HepG2 (cell line): ENCODE measurements around the gene MTA2. TPM values are rescaled to one million over a fixed set of nuclear protein-coding genes. Genes with fewer than 3 reads are reported as not detected.
A peak's percentile ranks its signal among the peaks of the same experiment; 100 is the strongest.

ENCODE experiments used
- ATAC-seq: fragments of 200-7000 bp; cut with Tn5 transposase; 3 replicates; pipeline ENCODE4 v1.9.1; 2020; ENCODE audit warnings: mild to moderate bottlenecking, moderate library complexity
- BruUV-seq: library from RNA; stranded (reverse); fragments of 400-500 nt; replicated peaks from 2 replicates; lab custom pipeline; 2021; lab: Mats Ljungman, UMichigan
- CTCF ChIA-PET: fragments of 300-600 bp; formaldehyde crosslinking; extraction: SDS; loops from one replicate; lab custom pipeline; 2021; ENCODE audit warnings: low total read pairs, inconsistent platforms, low intra/inter-chr PET ratio; lab: Yijun Ruan, JAX
- POLR2A ChIA-PET: fragments of 350-600 bp; sonication (Branson Sonifier 250); formaldehyde crosslinking; loops from one replicate; lab custom pipeline; 2020; ENCODE audit warnings: antibody characterized with exemption, inconsistent platforms; lab: Yijun Ruan, JAX
- DNase-seq: peaks from one replicate; pipeline ENCODE4 v3.0.0-alpha.2; 2015; ENCODE audit warnings: low spot score
- FAIRE-seq: peaks from 3 replicates; lab custom pipeline; 2011; peaks lifted over from hg19 to GRCh38; lab: Jason Lieb, UNC
- H2AFZ ChIP-seq: one replicate; pipeline ENCODE4 v1.6.1; 2011; ENCODE audit warnings: low read length, inconsistent platforms
- H3K27ac ChIP-seq: fragments of 300-600 bp; 3 replicates; pipeline ENCODE4 v1.8.0; 2011; ENCODE audit warnings: mixed run types, mild to moderate bottlenecking, mixed read lengths, low read length, inconsistent platforms; ENCODE audit not compliant: insufficient read depth; ENCODE audit errors: extremely low read length
- H3K27me3 ChIP-seq, 2 experiments: fragments of 200-600 bp in 1 of 2; 2 replicates in 1 of 2; 3 replicates in 1 of 2; pipeline versions ENCODE4 v1.6.0 to v1.8.0; 2011; ENCODE audit warnings: low read length in 2 of 2, mild to moderate bottlenecking in 2 of 2, moderate library complexity in 2 of 2, inconsistent platforms in 1 of 2; ENCODE audit not compliant: insufficient read depth in 2 of 2, control insufficient read depth in 1 of 2
- H3K36me3 ChIP-seq, 2 experiments: fragments of 200-600 bp in 1 of 2; replicated peaks in 1 of 2; 2 replicates in 1 of 2; 3 replicates in 1 of 2; pipeline versions ENCODE4 v1.5.1 to v1.8.0; 2011; ENCODE audit warnings: low read length in 2 of 2, inconsistent platforms in 1 of 2; ENCODE audit not compliant: insufficient read depth in 2 of 2, control insufficient read depth in 1 of 2
- H3K4me1 ChIP-seq: 2 replicates; pipeline ENCODE4 v1.5.1; 2012; ENCODE audit warnings: low read length, inconsistent platforms; ENCODE audit not compliant: insufficient read depth
- H3K4me2 ChIP-seq: 2 replicates; pipeline ENCODE4 v1.6.0; 2011; ENCODE audit warnings: low read depth, low read length, inconsistent platforms
- H3K4me3 ChIP-seq, 3 experiments: fragments of 200-600 bp in 1 of 3; sonication (generic), shearing (Covaris generic) in 1 of 3; replicated peaks in 1 of 3; 2 replicates each; pipeline ENCODE4 v1.5.1; 2011 to 2016; ENCODE audit warnings: low read length in 3 of 3, inconsistent platforms in 2 of 3, low read depth in 2 of 3, mild to moderate bottlenecking in 2 of 3, control low read depth in 1 of 3, mixed read lengths in 1 of 3; ENCODE audit not compliant: insufficient read depth in 1 of 3
- H3K79me2 ChIP-seq: one replicate; pipeline ENCODE4 v1.6.1; 2011; ENCODE audit warnings: low read length, inconsistent platforms; ENCODE audit not compliant: insufficient read depth
- H3K9ac ChIP-seq: 2 replicates; pipeline ENCODE4 v1.6.0; 2011; ENCODE audit warnings: mild to moderate bottlenecking, low read depth, low read length, inconsistent platforms; ENCODE audit not compliant: insufficient read depth
- H3K9me3 ChIP-seq: 2 replicates; pipeline ENCODE4 v1.5.1; 2012; ENCODE audit warnings: mild to moderate bottlenecking, low read length
- H4K20me1 ChIP-seq: 2 replicates; pipeline ENCODE4 v1.6.0; 2011; ENCODE audit warnings: inconsistent platforms, mild to moderate bottlenecking, low read length, moderate library complexity; ENCODE audit not compliant: insufficient read depth
- AGO2 ChIP-seq: fragments of 200-400 bp; formaldehyde crosslinking; optimal IDR thresholded peaks from 2 replicates; pipeline ENCODE3; 2017; ENCODE audit warnings: mild to moderate bottlenecking, low read depth, low read length, moderate library complexity
- CBX5 ChIP-seq: sonication (generic); formaldehyde crosslinking; IDR thresholded peaks from 2 replicates; pipeline ENCODE4 v1.4.0; 2020; ENCODE audit warnings: missing genetic modification reagents, borderline replicate concordance
- MYNN ChIP-seq: sonication (generic); formaldehyde crosslinking; IDR thresholded peaks from 2 replicates; pipeline ENCODE4 v1.4.0; 2020; ENCODE audit warnings: mild to moderate bottlenecking, low read depth, missing genetic modification reagents
- NFE2L1 ChIP-seq: sonication (generic); formaldehyde crosslinking; IDR thresholded peaks from 2 replicates; pipeline ENCODE4 v1.4.0; 2020; ENCODE audit warnings: missing genetic modification reagents, mild to moderate bottlenecking, borderline replicate concordance
- NKX3-1 ChIP-seq: sonication (generic); formaldehyde crosslinking; IDR thresholded peaks from 2 replicates; pipeline ENCODE4 v1.5.0; 2020; ENCODE audit warnings: missing genetic modification reagents
- PRPF4 ChIP-seq: fragments of 200-400 bp; formaldehyde crosslinking; IDR thresholded peaks from 2 replicates; pipeline ENCODE4 v1.6.1; 2016; ENCODE audit warnings: low read length, low read depth; ENCODE audit not compliant: poor library complexity, severe bottlenecking
- SMAD3 ChIP-seq: sonication (generic); formaldehyde crosslinking; IDR thresholded peaks from 2 replicates; pipeline ENCODE4 v1.4.0; 2020; ENCODE audit warnings: missing genetic modification reagents
- SRF ChIP-seq: IDR thresholded peaks from 2 replicates; pipeline ENCODE4 v1.6.1; 2011; ENCODE audit warnings: mild to moderate bottlenecking, low read depth, low read length, moderate library complexity
- ZC3H13 ChIP-seq: sonication (generic); formaldehyde crosslinking; IDR thresholded peaks from 2 replicates; pipeline ENCODE4 v1.8.1; 2023; ENCODE audit warnings: mild to moderate bottlenecking, missing genetic modification reagents, moderate library complexity
- ZNF17 ChIP-seq: sonication (generic); formaldehyde crosslinking; IDR thresholded peaks from 2 replicates; pipeline ENCODE4 v1.5.0; 2020; ENCODE audit warnings: mild to moderate bottlenecking, missing genetic modification reagents
- ZNF253 ChIP-seq: sonication (generic); formaldehyde crosslinking; IDR thresholded peaks from 2 replicates; pipeline ENCODE4 v1.8.0; 2022; ENCODE audit warnings: mild to moderate bottlenecking, missing genetic modification reagents, borderline replicate concordance
- ZNF282 ChIP-seq: fragments of 450-650 bp; IDR thresholded peaks from 2 replicates; pipeline ENCODE4 v1.6.1; 2018; ENCODE audit not compliant: partially characterized antibody
- ZNF557 ChIP-seq: sonication (generic); formaldehyde crosslinking; IDR thresholded peaks from 2 replicates; pipeline ENCODE4 v1.4.0; 2020; ENCODE audit warnings: missing genetic modification reagents
- ZNF558 ChIP-seq: sonication (generic); formaldehyde crosslinking; IDR thresholded peaks from 2 replicates; pipeline ENCODE4 v1.9.0; 2022; ENCODE audit warnings: mild to moderate bottlenecking, missing genetic modification reagents, borderline replicate concordance
- ZNF788 ChIP-seq: sonication (generic); formaldehyde crosslinking; IDR thresholded peaks from 2 replicates; pipeline ENCODE4 v1.5.0; 2020; ENCODE audit warnings: mild to moderate bottlenecking, missing genetic modification reagents, borderline replicate concordance
- WGBS: methylation state at CpG from one replicate; pipeline ENCODE4 v1.1.6; 2017; ENCODE audit warnings: low lambda C conversion rate; 5-methylcytosine and 5-hydroxymethylcytosine counted together
- in situ Hi-C: cut with HindIII; loops from 2 replicates; pipeline ENCODE4 v1.10.0; 2017; ENCODE audit warnings: low pct_unique_long_range_greater_than_20kb; ENCODE audit not compliant: extremely low pct_ligation_motif_present
- intact Hi-C: fragments of 100-400 bp; cut with micrococcal nuclease; formaldehyde crosslinking; loops from one replicate; pipeline ENCODE4 v1.10.0; 2022; ENCODE audit not compliant: unreplicated experiment
- polyA plus RNA-seq, 8 experiments: library from polyadenylated mRNA; depleted of rRNA in 3 of 8; stranded (reverse) in 7 of 8; unstranded in 1 of 8; fragments of >200 nt; fragmentation: Illumina TruSeq in 4 of 8; extraction: Trizol in 4 of 8; gene quantifications; 2 replicates each; pipeline versions ENCODE4 v1.2.1 to v1.2.3, GENCODE V29; 2011 to 2016; ENCODE audit warnings: low read depth in 4 of 8, missing spikeins in 1 of 8, mixed read lengths in 1 of 8; ENCODE audit not compliant: insufficient read depth in 1 of 8
- total RNA-seq, 5 experiments: library from RNA; depleted of rRNA; stranded (reverse); fragments of >200 nt; fragmentation: Illumina TruSeq; extraction: Trizol; gene quantifications; 2 replicates each; pipeline ENCODE4 v1.2.3, GENCODE V29; 2016; ENCODE audit warnings: low read depth in 1 of 5
- TF ChIP-seq, protein P1 (sequence below): sonication (generic); formaldehyde crosslinking; IDR thresholded peaks from 2 replicates; pipeline ENCODE4 v1.4.0; 2020; ENCODE audit warnings: missing genetic modification reagents, borderline replicate concordance

MTA2 gene
- total and polyA plus RNA-seq, 2 of the 13 experiments (the other 11 are each of a cell fraction or from before 2014, with no cell fraction given), result 14.0 to 70.0 TPM

DNA sequence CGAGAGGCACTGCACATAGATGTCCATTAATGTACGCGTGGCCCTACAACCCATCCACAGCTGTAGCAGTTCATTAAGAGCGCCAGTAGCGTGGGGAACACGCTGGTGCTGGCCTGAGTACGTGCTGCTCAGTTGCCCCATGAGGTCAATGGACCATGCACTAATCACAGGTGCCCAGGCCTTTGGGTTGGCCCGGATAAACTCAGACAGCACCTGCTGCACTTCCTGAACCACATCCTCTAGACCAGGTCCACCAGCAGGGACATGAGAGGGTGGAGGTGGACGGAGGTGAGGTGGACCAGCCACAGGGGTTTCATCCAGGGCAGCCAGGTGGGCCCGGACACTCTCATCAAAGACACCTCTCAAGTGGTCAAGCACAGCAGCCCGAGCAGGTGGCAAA lies 47.8 kb upstream of the MTA2 start:
- 94% methylated on average over 4 of the region's 11 CpGs for WGBS

DNA sequence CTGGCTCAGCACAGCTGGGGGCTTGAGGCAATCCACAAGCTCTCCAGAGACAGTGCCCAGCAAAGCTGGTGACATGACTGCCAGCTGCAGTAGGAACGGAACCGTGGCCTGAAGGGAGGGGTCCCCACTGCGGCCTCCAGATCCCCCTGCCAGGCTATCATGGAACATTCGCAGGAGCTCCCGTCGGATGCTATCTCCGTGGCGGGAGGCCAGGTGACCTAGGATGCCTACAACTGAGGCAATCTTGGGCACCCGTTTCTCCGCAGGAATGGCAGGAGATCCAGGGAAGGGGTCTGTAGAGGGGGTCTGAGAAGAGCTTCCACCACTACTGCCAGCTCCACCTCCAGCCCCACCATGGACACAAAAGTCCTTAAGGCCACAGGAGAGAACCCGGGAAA lies 47.3 kb upstream of the MTA2 start:
- H3K9me3 ChIP-seq, result no peaks in the 10 kb centered on the region
- no peak overlapping the region for H3K9ac ChIP-seq
- peaks cover 43% of the 10 kb centered on the region for H3K4me1 ChIP-seq
- no peak overlapping the region for H3K27ac ChIP-seq
- peaks cover 4 to 20% of the 10 kb centered on the region in 2 experiments; a peak in 3 of 5 replicates for H3K36me3 ChIP-seq
- no peak for FAIRE-seq
- no peak for ATAC-seq
- no peak for DNase-seq
- H3K4me2 ChIP-seq, result no peak overlapping the region
- CTCF ChIA-PET, result no interaction called here
- 93% methylated on average over 8 of the region's 11 CpGs for WGBS
- no peak for TF ChIP-seq SRF
- TF ChIP-seq AGO2, result peak; percentile 3
- no peak for TF ChIP-seq ZNF17
- TF ChIP-seq, protein P1, sequence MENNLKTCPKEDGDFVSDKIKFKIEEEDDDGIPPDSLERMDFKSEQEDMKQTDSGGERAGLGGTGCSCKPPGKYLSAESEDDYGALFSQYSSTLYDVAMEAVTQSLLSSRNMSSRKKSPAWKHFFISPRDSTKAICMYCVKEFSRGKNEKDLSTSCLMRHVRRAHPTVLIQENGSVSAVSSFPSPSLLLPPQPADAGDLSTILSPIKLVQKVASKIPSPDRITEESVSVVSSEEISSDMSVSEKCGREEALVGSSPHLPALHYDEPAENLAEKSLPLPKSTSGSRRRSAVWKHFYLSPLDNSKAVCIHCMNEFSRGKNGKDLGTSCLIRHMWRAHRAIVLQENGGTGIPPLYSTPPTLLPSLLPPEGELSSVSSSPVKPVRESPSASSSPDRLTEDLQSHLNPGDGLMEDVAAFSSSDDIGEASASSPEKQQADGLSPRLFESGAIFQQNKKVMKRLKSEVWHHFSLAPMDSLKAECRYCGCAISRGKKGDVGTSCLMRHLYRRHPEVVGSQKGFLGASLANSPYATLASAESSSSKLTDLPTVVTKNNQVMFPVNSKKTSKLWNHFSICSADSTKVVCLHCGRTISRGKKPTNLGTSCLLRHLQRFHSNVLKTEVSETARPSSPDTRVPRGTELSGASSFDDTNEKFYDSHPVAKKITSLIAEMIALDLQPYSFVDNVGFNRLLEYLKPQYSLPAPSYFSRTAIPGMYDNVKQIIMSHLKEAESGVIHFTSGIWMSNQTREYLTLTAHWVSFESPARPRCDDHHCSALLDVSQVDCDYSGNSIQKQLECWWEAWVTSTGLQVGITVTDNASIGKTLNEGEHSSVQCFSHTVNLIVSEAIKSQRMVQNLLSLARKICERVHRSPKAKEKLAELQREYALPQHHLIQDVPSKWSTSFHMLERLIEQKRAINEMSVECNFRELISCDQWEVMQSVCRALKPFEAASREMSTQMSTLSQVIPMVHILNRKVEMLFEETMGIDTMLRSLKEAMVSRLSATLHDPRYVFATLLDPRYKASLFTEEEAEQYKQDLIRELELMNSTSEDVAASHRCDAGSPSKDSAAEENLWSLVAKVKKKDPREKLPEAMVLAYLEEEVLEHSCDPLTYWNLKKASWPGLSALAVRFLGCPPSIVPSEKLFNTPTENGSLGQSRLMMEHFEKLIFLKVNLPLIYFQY (CRISPR knock-in tag), result no peak
- no peak for TF ChIP-seq CBX5
- 0 out of 2 replicates have a peak, but pooled peaks have one; percentile 21 for TF ChIP-seq ZC3H13 (CRISPR knock-in tag)
- TF ChIP-seq, all 625 proteins: peak for 2
- in situ Hi-C loops, result no loop called here
- H3K27me3 ChIP-seq, result no peaks in the 10 kb centered on the region
- no TSS peak for BruUV-seq
- peaks cover 43% of the 10 kb centered on the region for H3K79me2 ChIP-seq
- peaks cover 8% of the 10 kb centered on the region for H4K20me1 ChIP-seq
- H3K4me3 ChIP-seq, result no peak overlapping the region
- H2AFZ ChIP-seq, result no peak overlapping the region
- POLR2A ChIA-PET, result interaction anchor here (0.9 to 5.0 kb wide), 7 partner anchors 16 to 224 kb away, joined by 3 to 53 read pairs (median 4); partner anchors contain the start of genes B3GAT3, C11orf98, CSKMT and EEF1G
- intact Hi-C loops, result no loop called here

More for the DNA sequence above, 47.8 kb upstream of the MTA2 start:
- ChIA-PET POLR2A (interaction anchor here (0.9 to 2.6 kb wide), 3 partner anchors 16 to 192 kb away, joined by 3 to 19 read pairs (median 5); partner anchors contain the start of genes C11orf98, CSKMT and EEF1G), CTCF (no interaction called here)
- Histone ChIP-seq H3K4me3 (no peak overlapping the region), H3K9me3 (no peaks in the 10 kb centered on the region)
- TF ChIP-seq MYNN (CRISPR knock-in tag), result no peak
- no peak for TF ChIP-seq ZNF282
- TF ChIP-seq SMAD3, result no peak
- no peak for TF ChIP-seq ZNF558 (CRISPR knock-in tag)
- no peak for TF ChIP-seq ZNF253 (CRISPR knock-in tag)
- no peak for TF ChIP-seq ZNF557 (CRISPR knock-in tag)
- no peak for TF ChIP-seq NFE2L1
- no peak for TF ChIP-seq ZNF788 (CRISPR knock-in tag)
- TF ChIP-seq PRPF4, result no peak
- no peak for TF ChIP-seq NKX3-1 (CRISPR knock-in tag)
- TF ChIP-seq, all 625 proteins: peak for 0
- in situ Hi-C loops, result no loop called here
- no peak overlapping the region for H3K27ac ChIP-seq
- intact Hi-C loops, result no loop called here
- peaks cover 43% of the 10 kb centered on the region for H3K4me1 ChIP-seq
- H2AFZ ChIP-seq, result no peak overlapping the region
- no peak for ATAC-seq
- H3K79me2 ChIP-seq, result peaks cover 38% of the 10 kb centered on the region
- peaks cover 4 to 16% of the 10 kb centered on the region in 2 experiments; a peak in 3 of 5 replicates for H3K36me3 ChIP-seq
- H3K27me3 ChIP-seq, result no peaks in the 10 kb centered on the region
- DNase-seq, result no peak
- no TSS peak for BruUV-seq
- no peak for FAIRE-seq
- no peak overlapping the region for H3K9ac ChIP-seq
- peaks cover 8% of the 10 kb centered on the region for H4K20me1 ChIP-seq
- no peak overlapping the region for H3K4me2 ChIP-seq
